GM19324 (cell line): Measurements from ENCODE around the gene ARFRP1.

Source experiments
- ATAC-seq: cut with Tn5 transposase; IDR thresholded peaks from one replicate; pipeline ENCODE4 v1.9.1; 2021; ENCODE audit warnings: mild to moderate bottlenecking, moderate library complexity; ENCODE audit not compliant: unreplicated experiment, low FRiP score

Gene ARFRP1

GRCh38 chr20:63744158-63744557, 36.4 kb upstream of the ARFRP1 start:
- ATAC-seq, result no peak

GRCh38 chr20:63743210-63743970, 35.6 kb upstream of the ARFRP1 start:
- ATAC-seq, result no peak

- no peak for ATAC-seq
Measured at GRCh38 chr20:63742381-63743024, 34.7 kb upstream of the ARFRP1 start.

DNA sequence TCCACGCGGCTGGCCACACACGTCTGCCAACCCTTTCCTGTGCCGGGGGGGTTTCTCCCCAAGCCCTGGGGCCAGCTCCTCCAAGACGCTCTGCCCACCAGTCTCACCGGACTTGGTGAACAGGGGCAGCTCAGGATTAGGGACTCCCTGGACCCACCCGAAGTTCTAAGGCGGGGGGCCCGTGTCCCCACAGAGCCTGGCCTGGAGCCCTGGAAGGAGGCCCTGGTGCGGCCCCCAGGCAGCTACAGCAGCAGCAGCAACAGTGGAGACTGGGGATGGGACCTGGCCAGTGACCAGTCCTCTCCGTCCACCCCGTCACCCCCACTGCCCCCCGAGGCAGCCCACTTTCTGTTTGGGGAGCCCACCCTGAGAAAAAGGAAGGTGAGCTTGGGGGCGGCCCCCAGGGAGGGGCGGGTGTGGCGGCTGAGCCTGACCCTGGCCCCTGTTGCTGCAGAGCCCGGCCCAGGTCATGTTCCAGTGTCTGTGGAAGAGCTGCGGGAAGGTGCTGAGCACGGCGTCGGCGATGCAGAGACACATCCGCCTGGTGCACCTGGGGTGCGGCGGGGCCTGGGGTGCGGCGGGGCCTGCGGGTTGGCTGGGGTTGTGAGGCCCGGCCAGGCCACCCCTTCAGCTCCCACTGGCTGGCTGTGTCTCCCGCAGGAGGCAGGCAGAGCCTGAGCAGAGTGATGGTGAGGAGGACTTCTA, 34.1 kb upstream of the ARFRP1 start:
- no peak for ATAC-seq

DNA sequence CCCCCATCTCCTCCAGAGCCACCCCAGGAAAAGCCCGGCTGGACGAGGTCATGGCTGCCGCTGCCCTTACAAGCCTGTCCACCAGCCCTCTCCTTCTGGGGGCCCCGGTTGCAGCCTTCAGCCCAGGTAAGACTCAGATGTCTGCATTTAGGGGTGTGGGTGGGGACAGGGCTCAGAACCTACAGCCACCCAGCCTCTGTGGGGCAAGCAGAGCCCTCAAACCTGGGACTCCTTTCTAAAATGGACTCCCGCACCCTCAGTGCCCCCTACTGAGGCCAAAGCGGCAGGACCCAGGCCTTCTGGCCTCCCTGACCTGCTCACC, 33.5 kb upstream of the ARFRP1 start:
- ATAC-seq, result no peak

- ATAC-seq, result no peak
Measured at GRCh38 chr20:63740627-63741353, 33.0 kb upstream of the ARFRP1 start.

DNA sequence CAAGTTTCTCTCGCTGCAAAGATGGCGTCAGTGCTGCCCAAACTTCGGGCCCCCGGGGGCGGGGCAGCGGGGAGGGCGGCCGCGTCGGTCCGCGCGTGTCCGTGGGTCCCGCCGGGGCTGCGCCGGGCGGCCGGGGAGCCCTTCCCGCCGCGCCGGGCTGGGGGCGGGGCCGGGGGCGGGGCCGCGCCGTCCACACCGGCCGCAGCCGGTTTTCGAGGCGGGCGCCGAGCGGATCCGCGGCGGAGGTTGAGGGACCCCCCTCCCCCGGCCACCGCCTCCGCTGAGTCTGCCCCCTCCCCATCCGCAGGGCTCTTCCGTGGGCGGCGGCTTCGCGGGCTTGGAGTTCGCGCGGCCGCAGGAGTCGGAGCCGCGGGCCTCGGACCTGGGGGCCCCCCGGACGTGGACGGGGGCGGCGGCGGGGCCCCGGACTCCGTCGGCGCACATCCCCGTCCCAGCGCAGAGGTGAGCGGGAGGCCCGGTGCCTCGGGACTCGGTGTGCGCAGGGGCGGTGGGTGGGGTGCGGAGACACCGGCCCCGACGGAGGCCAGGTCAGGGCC, 32.4 kb upstream of the ARFRP1 start:
- ATAC-seq, result peak; percentile 8

DNA sequence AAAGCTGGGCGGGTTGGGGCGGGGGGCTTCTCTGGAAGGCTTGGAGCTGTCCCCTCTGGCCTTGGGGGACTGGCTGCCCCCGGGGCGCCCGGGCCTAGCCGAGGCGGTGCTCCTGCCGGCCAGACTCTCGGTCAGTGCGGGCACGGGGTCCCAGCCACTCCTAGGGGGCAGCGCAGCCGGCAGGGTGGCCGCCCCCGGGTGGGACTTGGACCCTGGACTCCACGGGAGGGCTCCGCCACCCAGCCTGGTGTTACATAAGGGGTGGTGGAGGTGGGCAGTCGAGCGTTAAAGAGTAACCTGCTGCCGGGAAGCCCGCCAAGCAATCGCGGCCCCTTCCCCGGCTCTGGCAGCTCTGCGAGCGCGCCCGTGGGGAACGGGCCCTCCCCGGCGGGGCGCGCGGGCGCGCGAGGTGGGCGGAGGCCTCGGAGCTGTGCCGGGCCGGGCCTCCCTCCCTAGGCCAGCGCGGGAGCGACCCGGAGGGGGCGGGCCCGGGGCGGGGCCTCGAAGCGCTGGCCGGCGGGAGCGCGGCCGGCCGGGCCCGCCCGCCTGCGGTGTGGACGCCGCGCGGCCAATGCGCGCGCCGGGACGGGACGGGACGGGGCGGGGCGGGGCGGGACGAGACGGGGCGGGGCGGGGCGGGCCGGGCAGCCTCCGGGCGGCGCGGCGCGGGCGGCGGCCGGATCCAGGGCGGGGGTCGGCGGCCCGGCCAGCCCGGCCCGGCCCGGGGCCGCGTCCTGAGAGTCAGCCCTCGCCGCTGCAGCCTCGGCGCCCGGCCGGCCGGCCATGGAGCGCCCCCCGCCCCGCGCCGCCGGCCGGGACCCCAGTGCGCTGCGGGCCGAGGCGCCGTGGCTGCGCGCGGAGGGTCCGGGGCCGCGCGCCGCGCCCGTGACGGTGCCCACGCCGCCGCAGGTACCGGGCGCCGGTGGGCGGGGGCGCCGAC, 31.6 kb upstream of the ARFRP1 start, which contains the start of gene SLC2A4RG:
Gene SLC2A4RG (plus strand): TSS at position 647 of the 940 bp plus-strand sequence. CDS start 137 bp downstream, at position 784.
- ATAC-seq, result peak; percentile 48

DNA sequence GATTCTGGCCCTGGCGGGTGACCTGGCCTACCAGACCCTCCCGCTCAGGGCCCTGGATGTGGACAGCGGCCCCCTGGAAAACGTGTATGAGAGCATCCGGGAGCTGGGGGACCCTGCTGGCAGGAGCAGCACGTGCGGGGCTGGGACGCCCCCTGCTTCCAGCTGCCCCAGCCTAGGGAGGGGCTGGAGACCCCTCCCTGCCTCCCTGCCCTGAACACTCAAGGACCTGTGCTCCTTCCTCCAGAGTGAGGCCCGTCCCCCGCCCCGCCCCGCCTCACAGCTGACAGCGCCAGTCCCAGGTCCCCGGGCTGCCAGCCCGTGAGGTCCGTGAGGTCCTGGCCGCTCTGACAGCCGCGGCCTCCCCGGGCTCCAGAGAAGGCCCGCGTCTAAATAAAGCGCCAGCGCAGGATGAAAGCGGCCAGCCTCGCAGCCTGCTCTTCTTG, 30.9 kb upstream of the ARFRP1 start:
- ATAC-seq, result no peak

GRCh38 chr20:63737945-63738686, 30.3 kb upstream of the ARFRP1 start:
- no peak for ATAC-seq

DNA sequence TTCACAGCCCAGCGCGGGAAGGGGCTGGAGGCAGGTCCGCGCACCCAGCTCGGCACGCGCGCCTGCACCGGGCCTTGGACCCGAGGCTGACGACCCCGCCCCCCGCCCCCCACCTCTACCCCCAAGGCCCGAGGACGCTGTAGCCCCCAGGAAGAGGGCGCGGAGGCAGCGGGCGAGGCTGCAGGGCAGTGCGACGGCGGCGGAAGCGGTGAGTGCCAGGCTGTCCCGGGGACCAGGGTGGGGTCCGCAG, 29.8 kb upstream of the ARFRP1 start:
- no peak for ATAC-seq

- no peak for ATAC-seq
Measured at GRCh38 chr20:63736893-63737694, 29.3 kb upstream of the ARFRP1 start.

DNA sequence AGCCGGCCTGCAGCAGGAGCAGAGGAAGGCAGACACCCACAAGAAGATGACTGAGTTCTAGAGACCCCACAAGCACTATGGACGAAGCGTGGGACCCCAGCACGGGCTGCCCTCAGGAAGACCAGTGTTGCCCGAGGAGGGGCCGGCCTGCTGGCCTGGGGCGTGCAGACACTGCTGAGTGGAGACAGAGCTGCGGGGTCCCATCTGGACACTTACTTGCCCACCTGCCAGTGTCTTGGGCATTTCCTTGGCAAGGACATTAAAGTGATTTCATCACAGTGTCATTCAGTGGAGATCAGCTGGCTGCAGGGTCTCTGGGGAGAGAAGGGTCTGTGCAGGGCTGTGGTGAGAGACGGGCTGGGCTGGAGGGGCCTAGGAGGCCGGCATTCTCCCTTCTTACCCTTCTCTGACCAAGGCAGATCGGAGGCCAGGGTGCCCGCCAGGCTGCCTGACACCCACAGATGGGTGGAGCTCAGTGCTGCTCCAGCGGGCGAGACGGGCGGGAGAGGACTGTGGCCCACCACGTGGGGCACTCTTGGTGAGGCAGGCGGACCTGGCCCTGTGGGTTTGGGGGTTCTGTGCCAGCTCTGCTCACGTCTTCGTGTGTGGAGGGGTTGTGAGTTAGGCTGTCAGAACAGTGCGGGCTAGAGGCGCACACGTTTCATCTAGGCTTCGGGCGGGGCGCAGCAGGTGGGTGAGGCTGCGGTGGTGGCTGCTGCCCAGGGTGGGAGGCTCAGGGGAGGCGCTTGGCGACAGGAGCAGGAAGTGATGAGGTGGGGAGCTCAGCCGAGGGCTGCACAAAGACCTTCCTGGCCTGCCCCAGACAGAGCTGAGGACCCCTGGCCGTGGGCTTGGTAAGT, 28.3 kb upstream of the ARFRP1 start, which contains the start of gene LIME1:
Gene LIME1 (plus strand): TSS at position 806 of the 860 bp plus-strand sequence. CDS start 886 bp downstream, outside the sequence.
- ATAC-seq, result peak; percentile 17

DNA sequence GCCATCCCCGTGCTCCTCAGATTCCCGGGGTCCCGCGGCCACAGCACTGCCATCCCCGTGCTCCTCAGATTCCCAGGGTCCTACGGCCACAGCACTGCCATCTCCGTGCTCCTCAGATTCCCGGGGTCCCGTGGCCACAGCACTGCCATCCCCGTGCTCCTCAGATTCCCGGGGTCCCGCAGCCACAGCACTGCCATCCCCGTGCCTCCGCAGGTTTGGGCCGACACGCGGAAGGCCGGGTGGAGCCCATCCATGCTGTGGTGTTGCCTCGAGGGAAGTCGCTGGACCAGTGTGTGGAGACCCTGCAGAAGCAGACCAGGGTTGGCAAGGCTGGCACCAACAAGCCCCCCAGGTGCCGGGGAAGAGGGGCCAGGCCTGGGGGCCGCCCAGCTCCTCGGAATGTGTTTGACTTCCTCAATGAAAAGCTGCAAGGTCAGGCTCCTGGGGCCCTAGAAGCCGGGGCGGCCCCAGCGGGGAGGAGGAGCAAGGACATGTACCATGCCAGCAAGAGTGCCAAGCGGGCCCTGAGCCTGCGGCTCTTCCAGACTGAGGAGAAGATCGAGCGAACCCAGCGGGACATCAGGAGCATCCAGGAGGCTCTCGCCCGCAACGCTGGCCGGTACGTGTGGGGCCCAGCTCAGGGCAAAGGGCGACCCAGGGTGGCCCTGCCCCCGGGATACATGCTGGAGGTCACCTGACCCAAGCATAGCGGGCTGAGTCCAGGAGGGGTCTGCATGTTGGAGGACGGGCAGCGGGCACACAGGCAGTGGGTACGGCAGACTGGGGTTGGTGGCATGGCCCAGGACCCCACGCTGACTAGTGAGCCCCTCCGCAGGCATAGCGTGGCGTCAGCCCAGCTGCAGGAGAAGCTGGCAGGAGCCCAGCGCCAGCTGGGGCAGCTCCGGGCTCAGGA, 27.4 kb upstream of the ARFRP1 start:
- no peak for ATAC-seq

DNA sequence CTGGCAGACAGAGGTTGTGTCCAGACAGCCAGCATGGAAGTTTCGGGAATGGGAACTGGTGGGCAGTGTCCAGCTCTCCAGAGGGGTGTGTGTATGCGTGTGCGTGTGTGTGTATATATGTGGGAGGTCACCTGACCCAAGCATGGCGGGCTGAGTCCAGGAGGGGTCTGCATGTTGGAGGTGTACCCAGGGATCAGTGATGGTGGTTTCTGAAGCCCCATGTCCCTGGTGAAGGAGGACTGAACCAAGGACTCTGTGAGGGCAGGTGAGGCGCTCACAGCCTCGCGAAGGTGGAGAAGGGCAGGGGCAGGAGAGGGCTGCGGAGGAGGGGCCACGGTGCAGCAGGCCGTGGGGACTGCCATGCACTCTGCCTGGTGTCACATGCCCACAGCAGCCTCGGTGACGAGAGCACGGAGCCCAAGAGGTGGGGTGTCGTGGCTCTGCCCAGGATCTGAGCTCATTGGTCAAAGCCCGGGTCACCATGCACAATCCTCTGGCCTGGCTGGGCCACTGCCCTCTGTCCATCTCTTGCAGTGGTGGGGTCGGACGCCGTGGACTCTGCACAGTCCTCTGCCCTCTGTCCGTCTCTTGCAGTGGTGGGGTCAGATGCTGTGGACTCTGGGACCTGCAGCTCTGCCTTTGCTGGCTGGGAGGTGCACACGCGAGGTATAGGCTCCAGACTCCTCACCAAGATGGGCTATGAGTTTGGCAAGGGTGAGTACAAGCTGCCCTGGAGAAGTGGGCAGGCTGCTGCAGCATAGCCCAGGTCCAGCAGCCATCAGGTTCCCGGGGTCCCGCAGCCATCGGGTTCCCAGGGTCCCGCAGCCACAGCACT, 26.6 kb upstream of the ARFRP1 start:
- ATAC-seq, result no peak
